Measurements from ENCODE around the gene CTNNB1.

CTNNB1 gene

GRCh38 chr3:41176596-41176995 is 22.7 kb upstream of the CTNNB1 start:
- no peaks in the 10 kb centered on the region for H3K4me1 Mint-ChIP-seq
- H3K9me3 Mint-ChIP-seq, result no peaks in the 10 kb centered on the region
- ATAC-seq (replicated peaks; ENCODE audit: extremely low read depth, poor library complexity, severe bottlenecking) (no peak), DNase-seq (ENCODE audit: low spot score in 2 of 2) (no peak)
- H3K4me3 Mint-ChIP-seq, result no peak overlapping the region
- peaks cover 54% of the 10 kb centered on the region for H3K27me3 Mint-ChIP-seq
- no peaks in the 10 kb centered on the region for H3K36me3 Mint-ChIP-seq (ENCODE audit: insufficient read depth)
- no peak overlapping the region for H3K27ac Mint-ChIP-seq (ENCODE audit: low read depth)

DNA sequence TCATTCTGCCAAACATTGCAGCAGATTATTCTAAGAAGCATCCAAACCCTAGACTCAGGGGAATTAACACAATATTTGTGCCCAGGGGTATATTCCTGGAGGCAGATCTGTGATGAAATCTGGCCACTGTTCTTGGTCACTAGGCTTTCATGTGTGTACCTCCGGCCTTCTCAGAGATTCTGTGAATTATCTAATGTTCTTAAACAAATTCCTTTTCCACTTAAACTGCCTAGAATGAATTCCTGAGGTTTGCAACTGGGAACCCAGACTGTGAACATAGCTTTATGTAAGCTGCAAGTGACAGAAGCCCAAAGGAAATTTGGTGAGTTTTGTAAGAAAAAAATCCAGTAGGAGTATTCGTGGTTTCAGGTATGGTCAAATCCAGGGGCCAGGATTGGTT is 20.7 kb upstream of the CTNNB1 start:
- no peaks in the 10 kb centered on the region for H3K36me3 Mint-ChIP-seq (ENCODE audit: insufficient read depth)
- no peaks in the 10 kb centered on the region for H3K4me1 Mint-ChIP-seq
- H3K4me3 Mint-ChIP-seq, result no peak overlapping the region
- no peak for ATAC-seq (replicated peaks; ENCODE audit: extremely low read depth, poor library complexity, severe bottlenecking)
- peaks cover 54% of the 10 kb centered on the region for H3K27me3 Mint-ChIP-seq
- H3K27ac Mint-ChIP-seq (ENCODE audit: low read depth), result no peak overlapping the region
- no peaks in the 10 kb centered on the region for H3K9me3 Mint-ChIP-seq
- no peak for DNase-seq (ENCODE audit: low spot score in 2 of 2)

- Mint-ChIP-seq H3K9me3 (no peaks in the 10 kb centered on the region), H3K27ac (ENCODE audit: low read depth) (no peak overlapping the region), H3K4me3 (no peak overlapping the region), H3K4me1 (no peaks in the 10 kb centered on the region), H3K36me3 (ENCODE audit: insufficient read depth) (no peaks in the 10 kb centered on the region), H3K27me3 (peaks cover 54% of the 10 kb centered on the region)
- no peak for ATAC-seq (replicated peaks; ENCODE audit: extremely low read depth, poor library complexity, severe bottlenecking)
- DNase-seq (ENCODE audit: low spot score in 2 of 2), result no peak
These were observed 18.9 kb upstream of the CTNNB1 start for GRCh38 chr3:41180396-41180795.

GRCh38 chr3:41182504-41183059 is 16.7 kb upstream of the CTNNB1 start:
- no peaks in the 10 kb centered on the region for H3K9me3 Mint-ChIP-seq
- no peak for ATAC-seq (replicated peaks; ENCODE audit: extremely low read depth, poor library complexity, severe bottlenecking)
- H3K36me3 Mint-ChIP-seq (ENCODE audit: insufficient read depth), result no peaks in the 10 kb centered on the region
- H3K4me1 Mint-ChIP-seq, result no peaks in the 10 kb centered on the region
- no peak overlapping the region for H3K27ac Mint-ChIP-seq (ENCODE audit: low read depth)
- peaks cover 34% of the 10 kb centered on the region for H3K27me3 Mint-ChIP-seq
- no peak for DNase-seq (ENCODE audit: low spot score in 2 of 2)
- H3K4me3 Mint-ChIP-seq, result no peak overlapping the region

- no peak for DNase-seq (ENCODE audit: low spot score in 2 of 2)
- no peak for ATAC-seq (replicated peaks; ENCODE audit: extremely low read depth, poor library complexity, severe bottlenecking)
- Mint-ChIP-seq H3K27ac (ENCODE audit: low read depth) (no peak overlapping the region), H3K36me3 (ENCODE audit: insufficient read depth) (no peaks in the 10 kb centered on the region), H3K27me3 (peaks cover 30% of the 10 kb centered on the region), H3K4me3 (no peak overlapping the region), H3K9me3 (no peaks in the 10 kb centered on the region), H3K4me1 (no peaks in the 10 kb centered on the region)
These were observed 14.9 kb upstream of the CTNNB1 start for GRCh38 chr3:41184394-41184793.

DNA sequence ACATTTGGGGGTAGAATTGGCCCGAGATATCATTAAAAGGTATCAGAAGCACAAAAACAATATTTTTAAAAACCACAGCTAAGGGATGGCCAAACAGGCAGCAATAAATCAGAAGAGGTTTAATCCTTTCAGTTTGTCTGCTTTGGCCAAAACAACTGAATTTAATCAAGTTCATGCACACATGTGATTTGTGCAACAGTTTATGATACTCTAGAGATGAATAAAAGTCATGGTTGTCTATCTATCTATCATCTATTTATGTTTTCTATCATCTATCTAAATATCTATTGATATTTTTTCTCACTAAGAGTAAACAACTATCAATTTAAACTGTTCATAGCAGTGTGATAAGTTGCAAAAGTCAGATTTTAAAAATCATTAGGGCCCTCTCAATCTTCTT is 13.0 kb upstream of the CTNNB1 start:
- H3K27ac Mint-ChIP-seq (ENCODE audit: low read depth), result no peak overlapping the region
- H3K36me3 Mint-ChIP-seq (ENCODE audit: insufficient read depth), result no peaks in the 10 kb centered on the region
- no peak for ATAC-seq (replicated peaks; ENCODE audit: extremely low read depth, poor library complexity, severe bottlenecking)
- no peak overlapping the region for H3K4me3 Mint-ChIP-seq
- DNase-seq (ENCODE audit: low spot score in 2 of 2), result no peak
- no peaks in the 10 kb centered on the region for H3K9me3 Mint-ChIP-seq
- H3K4me1 Mint-ChIP-seq, result no peaks in the 10 kb centered on the region
- H3K27me3 Mint-ChIP-seq, result peaks cover 13% of the 10 kb centered on the region

DNA sequence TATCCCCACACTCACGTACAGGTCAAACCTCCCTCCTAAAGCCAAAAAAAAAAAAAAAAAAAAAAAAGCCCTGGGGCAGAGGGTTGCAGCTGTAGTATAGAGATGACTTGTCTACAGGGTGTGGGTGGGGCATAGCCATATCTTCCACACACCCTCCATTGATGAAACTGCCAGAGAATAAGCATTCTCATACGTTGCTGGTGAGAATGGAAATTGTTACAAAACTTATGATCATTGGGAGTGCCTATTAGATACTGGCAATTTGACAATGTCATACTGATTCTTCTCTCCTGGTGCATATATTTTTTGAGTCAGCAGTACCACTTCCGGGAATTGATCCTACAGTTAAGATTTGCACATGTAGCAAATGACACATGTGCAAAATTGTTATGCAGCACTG is 11.0 kb upstream of the CTNNB1 start:
- Mint-ChIP-seq H3K9me3 (no peaks in the 10 kb centered on the region), H3K27ac (ENCODE audit: low read depth) (no peak overlapping the region), H3K4me3 (no peak overlapping the region), H3K4me1 (no peaks in the 10 kb centered on the region), H3K36me3 (ENCODE audit: insufficient read depth) (no peaks in the 10 kb centered on the region), H3K27me3 (no peaks in the 10 kb centered on the region)
- ATAC-seq (replicated peaks; ENCODE audit: extremely low read depth, poor library complexity, severe bottlenecking), result no peak
- DNase-seq (ENCODE audit: low spot score in 2 of 2), result no peak

DNA sequence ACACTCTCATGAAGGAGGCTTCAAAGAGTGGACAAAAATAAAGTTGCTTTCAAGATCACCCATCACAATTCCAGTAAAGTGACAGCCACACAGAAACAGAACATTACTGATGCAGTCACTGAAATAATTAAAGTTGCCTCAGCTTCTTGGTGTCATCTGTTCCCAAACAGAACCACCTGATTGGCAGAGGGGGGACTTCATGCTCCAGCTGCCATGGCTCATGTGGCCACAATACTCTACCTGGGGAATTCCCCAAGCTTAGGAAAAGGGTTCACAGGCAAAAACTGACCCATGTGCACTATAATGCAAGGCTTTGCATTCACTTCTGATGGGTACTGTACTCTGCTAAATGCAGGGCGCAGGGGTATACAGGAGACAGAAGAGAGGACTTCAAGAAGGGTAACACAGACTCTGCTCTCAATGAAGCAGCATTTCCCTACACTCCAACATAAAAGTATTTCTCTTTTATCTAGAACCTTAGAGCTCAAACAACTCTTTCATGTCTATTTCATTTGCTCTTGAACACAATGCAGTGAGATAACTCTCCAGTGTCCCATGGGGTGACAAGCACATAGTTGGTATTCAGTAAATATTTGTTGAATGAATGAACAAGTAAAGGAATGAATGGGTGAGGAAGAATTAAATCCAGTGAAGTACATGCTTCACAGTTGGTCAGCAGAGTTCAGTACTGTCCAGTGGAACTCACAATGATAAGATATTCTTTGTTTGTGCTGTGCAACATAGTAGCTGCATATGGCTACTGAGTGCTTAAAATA is 8.6 kb upstream of the CTNNB1 start:
- no peak for ATAC-seq (replicated peaks; ENCODE audit: extremely low read depth, poor library complexity, severe bottlenecking)

GRCh38 chr3:41192885-41193284 is 6.4 kb upstream of the CTNNB1 start:
- Mint-ChIP-seq H3K27me3 (no peaks in the 10 kb centered on the region), H3K4me1 (no peaks in the 10 kb centered on the region), H3K36me3 (ENCODE audit: insufficient read depth) (no peaks in the 10 kb centered on the region), H3K27ac (ENCODE audit: low read depth) (no peak overlapping the region), H3K9me3 (no peaks in the 10 kb centered on the region), H3K4me3 (no peak overlapping the region)
- DNase-seq (ENCODE audit: low spot score in 2 of 2), result no peak
- no peak for ATAC-seq (replicated peaks; ENCODE audit: extremely low read depth, poor library complexity, severe bottlenecking)

More for the DNA sequence above, 8.6 kb upstream of the CTNNB1 start:
- no peak overlapping the region for H3K4me3 Mint-ChIP-seq
- no peaks in the 10 kb centered on the region for H3K4me1 Mint-ChIP-seq
- no peaks in the 10 kb centered on the region for H3K9me3 Mint-ChIP-seq
- H3K27ac Mint-ChIP-seq (ENCODE audit: low read depth), result no peak overlapping the region
- H3K27me3 Mint-ChIP-seq, result no peaks in the 10 kb centered on the region
- no peak for DNase-seq (ENCODE audit: low spot score in 2 of 2)
- H3K36me3 Mint-ChIP-seq (ENCODE audit: insufficient read depth), result no peaks in the 10 kb centered on the region

DNA sequence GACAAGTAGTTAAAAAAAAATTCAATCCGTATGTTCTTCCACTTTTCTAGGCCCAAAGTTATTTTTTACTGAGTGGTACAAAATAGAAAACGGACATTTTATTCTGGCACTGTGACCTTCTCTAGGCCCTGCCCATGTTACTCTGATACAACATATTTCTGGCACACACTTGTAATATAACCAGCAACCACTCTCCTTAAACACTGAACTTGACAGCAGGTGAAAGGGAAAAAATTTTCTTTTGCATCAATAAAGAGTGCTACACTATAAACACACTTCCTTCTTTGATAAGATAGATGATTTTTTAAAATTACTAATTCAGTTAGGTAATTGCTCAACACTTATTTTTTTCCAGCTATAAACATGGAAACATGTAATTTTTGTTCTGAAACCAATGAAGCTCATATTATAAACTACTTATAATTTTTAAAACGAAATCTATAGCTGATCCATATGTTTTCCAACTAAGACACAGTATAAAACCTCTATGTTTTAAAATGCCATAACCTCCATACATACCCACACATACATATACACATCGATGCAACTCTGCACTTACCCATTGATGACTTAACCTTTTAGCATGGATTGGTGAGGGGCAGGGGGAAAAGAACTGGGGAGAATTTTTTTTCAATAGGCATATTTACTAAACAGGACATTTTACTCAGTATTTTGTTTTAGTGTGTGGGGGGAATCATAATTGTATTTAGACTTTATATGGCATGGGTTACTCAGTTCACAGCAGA is 5.3 kb upstream of the CTNNB1 start:
- Mint-ChIP-seq H3K9me3 (no peaks in the 10 kb centered on the region), H3K4me3 (no peak overlapping the region), H3K27ac (ENCODE audit: low read depth) (no peak overlapping the region), H3K4me1 (no peaks in the 10 kb centered on the region), H3K27me3 (no peaks in the 10 kb centered on the region), H3K36me3 (ENCODE audit: insufficient read depth) (peaks cover 6% of the 10 kb centered on the region)
- DNase-seq (ENCODE audit: low spot score in 2 of 2), result no peak
- no peak for ATAC-seq (replicated peaks; ENCODE audit: extremely low read depth, poor library complexity, severe bottlenecking)

DNA sequence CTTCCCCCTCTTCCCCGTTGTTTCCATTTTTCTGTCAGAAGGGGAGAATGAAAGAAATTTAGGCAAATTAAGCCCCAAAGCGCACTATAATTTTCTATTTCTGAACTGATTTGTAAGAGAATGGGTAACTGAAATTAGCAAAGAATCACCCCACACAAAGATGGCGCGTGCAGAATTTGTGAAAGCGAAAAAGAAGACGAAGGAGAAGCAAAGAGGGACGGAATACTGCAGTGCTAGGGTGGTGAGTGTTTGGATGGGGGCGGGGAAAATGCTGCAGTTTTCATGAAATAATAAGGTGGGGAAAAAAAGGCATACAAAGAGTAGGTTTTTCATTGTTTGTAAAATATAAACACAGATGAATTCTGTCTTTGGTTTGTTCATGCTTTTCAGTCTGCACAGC is 4.6 kb upstream of the CTNNB1 start:
- H3K9me3 Mint-ChIP-seq, result no peaks in the 10 kb centered on the region
- H3K4me1 Mint-ChIP-seq, result no peaks in the 10 kb centered on the region
- no peak for DNase-seq (ENCODE audit: low spot score in 2 of 2)
- no peak for ATAC-seq (replicated peaks; ENCODE audit: extremely low read depth, poor library complexity, severe bottlenecking)
- peaks cover 11% of the 10 kb centered on the region for H3K36me3 Mint-ChIP-seq (ENCODE audit: insufficient read depth)
- H3K27me3 Mint-ChIP-seq, result no peaks in the 10 kb centered on the region
- no peak overlapping the region for H3K27ac Mint-ChIP-seq (ENCODE audit: low read depth)
- H3K4me3 Mint-ChIP-seq, result no peak overlapping the region

DNA sequence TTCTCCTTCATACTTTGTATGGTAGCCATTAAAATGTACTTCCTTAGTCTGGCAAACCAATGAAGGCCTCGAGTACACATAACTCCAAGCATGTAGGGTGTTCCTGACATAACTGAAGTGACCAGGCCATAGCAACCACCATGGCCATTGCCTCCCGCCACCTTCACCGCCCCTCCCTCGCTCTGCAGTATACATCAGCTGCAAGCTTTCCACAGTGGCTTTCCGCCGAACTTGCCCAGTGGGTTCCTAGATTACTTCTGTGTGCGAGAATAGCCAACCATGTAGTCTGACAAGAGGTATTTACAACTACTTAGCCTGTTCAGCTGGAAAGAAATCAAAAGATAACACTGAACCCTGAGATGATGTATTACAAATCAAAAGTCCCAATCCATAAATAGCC is 3.4 kb upstream of the CTNNB1 start:
- peaks cover 10% of the 10 kb centered on the region for H3K4me1 Mint-ChIP-seq
- no peak for DNase-seq (ENCODE audit: low spot score in 2 of 2)
- no peaks in the 10 kb centered on the region for H3K9me3 Mint-ChIP-seq
- H3K36me3 Mint-ChIP-seq (ENCODE audit: insufficient read depth), result peaks cover 19% of the 10 kb centered on the region
- no peak overlapping the region for H3K4me3 Mint-ChIP-seq
- H3K27me3 Mint-ChIP-seq, result no peaks in the 10 kb centered on the region
- ATAC-seq (replicated peaks; ENCODE audit: extremely low read depth, poor library complexity, severe bottlenecking), result no peak
- H3K27ac Mint-ChIP-seq (ENCODE audit: low read depth), result no peak overlapping the region
